ES-I3 (cell line): Measurements from ENCODE around the gene SMYD1.
A peak's percentile ranks its signal among the peaks of the same experiment; 100 is the strongest.
"Not testable (repeated sequence)": the region's sequence is repeated elsewhere in the genome, so short reads cannot be mapped to it uniquely, and the experiment has no call there.

Experiments
- H3K36me3 ChIP-seq: 2 replicates; pipeline ENCODE4 v1.6.1; 2013; ENCODE audit warnings: mild to moderate bottlenecking, low read length, control low read depth, moderate library complexity; ENCODE audit not compliant: insufficient read depth
- H3K4me1 ChIP-seq: 2 replicates; pipeline ENCODE4 v1.6.1; 2013; ENCODE audit warnings: mild to moderate bottlenecking, control low read depth, low read length; ENCODE audit not compliant: insufficient read depth
- H3K9ac ChIP-seq: 2 replicates; pipeline ENCODE4 v1.6.1; 2013; ENCODE audit warnings: low read depth, mild to moderate bottlenecking, low read length, moderate library complexity
- H3K9me3 ChIP-seq: 2 replicates; pipeline ENCODE4 v1.6.1; 2013; ENCODE audit warnings: mild to moderate bottlenecking, low read length, moderate library complexity; ENCODE audit not compliant: control insufficient read depth, insufficient read depth

SMYD1 gene

GRCh38 chr2:88067598-88067997 is at the start of gene SMYD1:
Gene SMYD1 (plus strand): TSS chr2:88067825. CDS start chr2:88067865, 40 bp downstream.
- no peaks in the 10 kb centered on the region for H3K9me3 ChIP-seq
- no peak within 1 kb of the TSS for H3K9ac ChIP-seq

GRCh38 chr2:88018077-88018805 is 49.4 kb upstream of the SMYD1 start:
- H3K4me1 ChIP-seq, H3K9me3 ChIP-seq, H3K9ac ChIP-seq, H3K36me3 ChIP-seq: not testable (repeated sequence)

More at GRCh38 chr2:88067598-88067997, at the start of gene SMYD1:
- peaks cover 12% of the 10 kb centered on the region for H3K4me1 ChIP-seq
- no peaks in the 10 kb centered on the region for H3K36me3 ChIP-seq

DNA sequence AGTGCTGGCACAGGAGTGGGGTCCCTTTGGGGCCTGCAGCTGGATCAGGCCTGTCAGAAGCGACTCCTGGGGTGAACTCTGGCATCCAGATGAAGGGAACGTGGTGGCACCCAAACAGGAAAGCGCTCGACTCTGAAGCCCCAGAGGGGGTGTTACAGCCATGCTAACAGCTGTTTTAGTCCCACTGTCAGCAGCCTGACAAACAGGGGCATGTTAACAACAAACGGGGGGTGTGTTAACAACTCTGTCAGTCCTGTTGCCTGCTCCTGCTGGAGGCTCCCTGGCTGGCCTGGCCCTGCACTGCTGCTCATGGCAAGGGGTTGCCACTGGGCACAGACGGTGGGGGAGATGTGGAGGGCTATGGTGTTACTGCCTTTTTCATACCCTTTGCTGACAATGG is 48.7 kb upstream of the SMYD1 start:
- H3K36me3 ChIP-seq, result no peaks in the 10 kb centered on the region
- peaks cover 9% of the 10 kb centered on the region; the same call in 1 of the 2 replicates for H3K4me1 ChIP-seq
- H3K9ac ChIP-seq, result no peak overlapping the region
- H3K9me3 ChIP-seq, result no peaks in the 10 kb centered on the region; the same call in 1 of the 2 replicates

- no peak overlapping the region for H3K9ac ChIP-seq
- no peaks in the 10 kb centered on the region for H3K36me3 ChIP-seq
- H3K9me3 ChIP-seq, result no peaks in the 10 kb centered on the region; the same call in 1 of the 2 replicates
Measured at GRCh38 chr2:88019985-88020384, 47.6 kb upstream of the SMYD1 start.

GRCh38 chr2:88022669-88022921 is 45.0 kb upstream of the SMYD1 start:
- H3K4me1 ChIP-seq, result peaks cover 19% of the 10 kb centered on the region
- no peaks in the 10 kb centered on the region for H3K36me3 ChIP-seq
- H3K9me3 ChIP-seq, result no peaks in the 10 kb centered on the region; the same call in 1 of the 2 replicates
- H3K9ac ChIP-seq, result no peak overlapping the region

More at GRCh38 chr2:88019985-88020384, 47.6 kb upstream of the SMYD1 start:
- H3K4me1 ChIP-seq, result peaks cover 13% of the 10 kb centered on the region; the same call in 1 of the 2 replicates

DNA sequence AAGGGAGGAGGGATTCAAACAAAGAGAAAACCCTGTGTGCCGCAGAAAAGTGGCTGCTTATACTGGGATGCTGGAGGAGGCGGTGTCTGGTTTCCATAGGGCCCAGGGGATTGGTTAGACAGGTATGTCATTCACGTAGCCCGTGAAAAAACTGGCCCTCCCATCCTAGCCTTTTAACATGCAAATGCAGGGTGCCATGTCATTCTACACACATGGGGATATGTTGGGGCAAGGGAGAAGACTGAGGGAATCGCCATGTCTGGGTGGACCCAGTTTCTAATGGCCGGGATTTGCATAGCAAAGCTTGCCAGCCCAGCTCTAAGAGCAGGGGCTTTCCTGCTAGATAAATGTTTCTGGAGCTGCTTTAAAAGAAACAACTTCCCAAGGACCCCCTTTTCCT is 43.1 kb upstream of the SMYD1 start:
- H3K9me3 ChIP-seq, result no peaks in the 10 kb centered on the region; the same call in 1 of the 2 replicates
- H3K36me3 ChIP-seq, result no peaks in the 10 kb centered on the region
- peak overlapping the region; percentile 4; the same call in 1 of the 2 replicates for H3K9ac ChIP-seq
- H3K4me1 ChIP-seq, result peaks cover 12% of the 10 kb centered on the region

- Histone ChIP-seq H3K9ac (no peak overlapping the region), H3K36me3 (no peaks in the 10 kb centered on the region), H3K9me3 (no peaks in the 10 kb centered on the region), H3K4me1 (peaks cover 14% of the 10 kb centered on the region)
Measured at GRCh38 chr2:88027697-88028389, 39.8 kb upstream of the SMYD1 start.

DNA sequence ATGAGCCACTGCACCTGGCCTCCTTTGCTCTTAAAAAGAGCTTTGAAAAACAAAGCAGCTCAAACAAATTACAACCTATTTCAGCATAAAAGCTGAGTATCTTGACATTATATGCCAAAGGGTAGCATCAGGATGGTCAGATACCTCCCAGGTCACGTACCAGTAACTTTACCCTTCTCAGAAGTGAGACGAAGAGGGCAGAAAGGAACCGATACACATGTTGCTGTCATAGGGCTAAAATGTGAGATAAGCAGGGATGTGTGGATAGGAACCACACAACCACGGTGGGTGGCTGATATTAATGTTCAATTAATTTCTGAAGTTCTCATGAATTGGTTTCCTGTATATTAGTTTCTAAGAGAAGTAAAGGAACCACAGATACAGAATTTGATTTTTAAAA is 38.7 kb upstream of the SMYD1 start:
- peaks cover 12% of the 10 kb centered on the region for H3K4me1 ChIP-seq
- no peaks in the 10 kb centered on the region for H3K9me3 ChIP-seq
- H3K9ac ChIP-seq, result no peak overlapping the region
- H3K36me3 ChIP-seq, result no peaks in the 10 kb centered on the region

DNA sequence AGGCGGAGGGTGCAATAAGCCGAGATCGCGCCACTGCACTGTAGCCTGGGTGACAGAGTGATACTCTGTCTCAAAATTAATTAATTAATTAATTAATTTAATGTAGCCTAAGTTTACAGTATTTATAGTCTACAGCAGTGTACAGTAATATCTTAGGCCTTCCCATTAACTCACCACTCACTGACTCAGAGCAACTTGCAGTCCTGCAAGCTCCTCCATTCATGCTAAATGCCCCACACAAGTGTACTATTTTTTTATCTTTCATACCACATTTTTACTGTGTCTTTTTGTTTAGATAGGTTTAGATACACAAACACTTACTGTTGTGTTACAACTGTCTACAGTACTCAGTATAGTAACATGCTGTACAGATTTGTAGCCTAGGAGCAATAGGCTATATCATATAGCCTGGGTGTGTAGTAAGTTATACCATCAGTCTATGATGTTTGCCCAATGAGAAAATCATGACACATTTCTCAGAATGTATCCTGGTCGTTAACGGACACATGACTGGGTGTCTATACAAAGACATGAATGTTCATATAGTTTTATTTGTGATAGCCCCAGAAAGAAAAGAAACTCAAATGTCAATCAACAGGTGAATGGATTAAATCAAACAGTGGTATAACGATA is 35.4 kb upstream of the SMYD1 start:
- Histone ChIP-seq H3K4me1 (peaks cover 2% of the 10 kb centered on the region; the same call in 1 of the 2 replicates), H3K36me3 (no peaks in the 10 kb centered on the region), H3K9ac (no peak overlapping the region), H3K9me3 (no peaks in the 10 kb centered on the region)

DNA sequence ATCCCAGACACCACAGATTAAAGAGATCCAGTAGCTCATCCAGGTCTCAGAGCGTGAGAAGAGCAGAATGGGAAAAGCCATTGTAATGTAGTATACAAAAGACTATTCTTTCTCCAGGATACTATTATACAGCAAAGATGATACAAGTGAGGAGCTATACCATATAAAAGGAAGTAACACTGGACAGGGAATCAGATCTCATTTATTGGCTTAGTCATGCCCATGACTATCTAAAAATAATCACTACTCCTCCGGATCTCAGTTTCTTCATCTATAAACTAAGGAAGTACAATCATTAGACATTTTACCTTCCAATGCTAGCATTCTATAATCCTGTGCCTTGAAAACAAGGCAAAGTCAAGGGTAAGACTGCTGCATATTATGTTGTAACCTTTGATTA is 31.4 kb upstream of the SMYD1 start:
- Histone ChIP-seq H3K4me1 (0 out of 2 replicates have a peak, but pooled peaks cover 6% of the 10 kb centered on the region), H3K36me3 (no peaks in the 10 kb centered on the region), H3K9ac (no peak overlapping the region), H3K9me3 (no peaks in the 10 kb centered on the region)

GRCh38 chr2:88036606-88037005 is 31.0 kb upstream of the SMYD1 start:
- H3K9me3 ChIP-seq, result no peaks in the 10 kb centered on the region
- H3K9ac ChIP-seq, result no peak overlapping the region
- H3K36me3 ChIP-seq, result no peaks in the 10 kb centered on the region
- peaks cover 6% of the 10 kb centered on the region; the same call in 1 of the 2 replicates for H3K4me1 ChIP-seq

DNA sequence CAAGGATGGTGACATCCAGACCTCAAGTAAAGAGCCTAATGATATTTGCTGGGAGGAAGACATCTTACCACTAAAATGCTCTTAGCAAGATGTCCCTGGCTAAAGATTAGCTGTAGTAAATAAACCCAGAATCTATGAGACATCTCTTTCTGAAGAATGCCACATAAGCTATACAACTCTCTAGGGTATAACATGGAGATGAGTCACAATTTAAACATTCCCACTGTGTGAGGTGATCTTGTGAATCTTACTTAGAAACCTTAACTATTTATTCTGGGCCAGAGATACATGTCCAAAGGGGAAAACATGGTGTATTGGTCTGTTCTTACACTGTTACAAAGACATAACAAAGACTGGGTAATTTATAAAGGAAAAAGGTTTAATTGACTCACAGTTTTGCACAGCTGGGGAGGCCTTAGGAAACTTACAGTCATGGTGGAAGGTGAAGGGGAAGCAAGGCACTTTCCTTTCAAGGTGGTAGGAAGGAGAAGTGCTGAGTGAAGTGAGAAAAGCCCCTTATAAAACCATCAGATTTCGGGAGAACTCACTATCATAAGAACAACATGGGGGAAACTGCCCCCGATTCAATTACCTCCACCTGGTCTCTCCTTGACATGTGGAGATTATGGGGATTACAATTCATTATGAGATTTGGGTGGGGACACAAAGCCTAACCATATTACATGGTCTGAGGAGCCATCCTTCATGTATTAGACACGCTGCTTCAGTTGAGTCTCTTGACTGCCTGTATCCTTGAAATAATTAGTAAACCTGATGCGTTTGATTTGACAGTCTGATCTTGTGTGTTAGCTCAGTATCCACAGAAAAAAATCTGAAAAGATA is 29.1 kb upstream of the SMYD1 start:
- no peaks in the 10 kb centered on the region for H3K9me3 ChIP-seq
- H3K9ac ChIP-seq, result no peak overlapping the region
- H3K4me1 ChIP-seq, result peaks cover 16% of the 10 kb centered on the region

GRCh38 chr2:88042476-88042875 is 25.1 kb upstream of the SMYD1 start:
- no peaks in the 10 kb centered on the region for H3K9me3 ChIP-seq
- no peaks in the 10 kb centered on the region for H3K36me3 ChIP-seq
- H3K4me1 ChIP-seq, result peaks cover 16% of the 10 kb centered on the region
- no peak overlapping the region; the same call in 1 of the 2 replicates for H3K9ac ChIP-seq

More for the DNA sequence above, 29.1 kb upstream of the SMYD1 start:
- no peaks in the 10 kb centered on the region for H3K36me3 ChIP-seq

DNA sequence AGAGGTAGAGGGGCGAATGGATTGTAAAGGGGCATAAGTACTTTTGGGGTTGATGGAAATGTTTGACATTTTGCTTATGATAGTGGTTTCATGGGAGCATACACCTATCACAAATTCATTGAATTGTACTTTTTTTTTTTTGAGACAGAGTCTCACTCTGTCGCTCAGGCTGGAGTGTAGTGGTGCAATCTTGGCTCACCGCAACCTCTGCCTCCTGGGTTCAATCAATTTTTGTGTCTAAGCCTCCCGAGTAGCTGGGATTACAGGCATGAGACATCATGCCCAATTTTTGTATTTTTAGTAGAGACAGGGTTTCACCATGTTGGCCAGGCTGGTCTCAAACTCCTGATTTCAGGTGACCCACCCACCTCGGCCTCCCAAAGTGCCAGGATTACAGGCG is 22.1 kb upstream of the SMYD1 start:
- not testable (repeated sequence) for H3K9ac ChIP-seq, H3K36me3 ChIP-seq, H3K9me3 ChIP-seq, H3K4me1 ChIP-seq
